Cardiac fibroblast (primary cell): ENCODE measurements around the gene ARHGEF28.

Experiments
- DNase-seq, 2 donors: peaks; one replicate each; pipeline versions ENCODE4 v3.0.0 to v3.0.0-alpha.2; 2010; ENCODE audit warnings: low read depth in 2 of 2
- H3K4me3 ChIP-seq, 2 donors: replicated peaks in 1 of 2; 1 replicate in 1 of 2; 2 replicates in 1 of 2; pipeline ENCODE4 v1.5.1; 2011; ENCODE audit warnings: low read depth in 2 of 2, low read length in 2 of 2, mild to moderate bottlenecking in 2 of 2, moderate library complexity in 1 of 2
- TF ChIP-seq, protein P1 (sequence below): IDR thresholded peaks from one replicate; pipeline ENCODE4 v1.5.1; 2011; ENCODE audit warnings: low read depth, mild to moderate bottlenecking, low read length, inconsistent platforms

ARHGEF28 gene

DNA sequence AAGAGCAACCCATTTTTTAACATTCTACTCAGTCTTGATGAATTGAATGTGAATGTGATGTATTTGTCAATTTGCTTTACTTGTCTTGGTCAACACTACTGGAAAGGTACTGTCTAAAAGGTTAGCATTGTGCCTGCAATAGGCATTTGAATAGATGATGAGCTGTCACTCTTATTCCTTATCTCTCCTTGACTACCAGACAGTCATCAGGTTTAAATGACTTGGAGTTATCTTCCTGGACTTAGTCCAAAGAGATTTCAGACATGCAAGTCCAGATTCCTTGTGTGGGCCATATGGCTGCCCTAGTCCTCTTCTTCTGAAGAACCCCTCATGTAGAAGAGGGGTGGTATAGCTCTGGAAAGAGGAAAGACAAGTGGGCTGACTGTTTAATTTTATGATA, 4.8 kb downstream of the ARHGEF28 start:
- no peak for DNase-seq
- H3K4me3 ChIP-seq, result no peak overlapping the region
- TF ChIP-seq, protein P1, sequence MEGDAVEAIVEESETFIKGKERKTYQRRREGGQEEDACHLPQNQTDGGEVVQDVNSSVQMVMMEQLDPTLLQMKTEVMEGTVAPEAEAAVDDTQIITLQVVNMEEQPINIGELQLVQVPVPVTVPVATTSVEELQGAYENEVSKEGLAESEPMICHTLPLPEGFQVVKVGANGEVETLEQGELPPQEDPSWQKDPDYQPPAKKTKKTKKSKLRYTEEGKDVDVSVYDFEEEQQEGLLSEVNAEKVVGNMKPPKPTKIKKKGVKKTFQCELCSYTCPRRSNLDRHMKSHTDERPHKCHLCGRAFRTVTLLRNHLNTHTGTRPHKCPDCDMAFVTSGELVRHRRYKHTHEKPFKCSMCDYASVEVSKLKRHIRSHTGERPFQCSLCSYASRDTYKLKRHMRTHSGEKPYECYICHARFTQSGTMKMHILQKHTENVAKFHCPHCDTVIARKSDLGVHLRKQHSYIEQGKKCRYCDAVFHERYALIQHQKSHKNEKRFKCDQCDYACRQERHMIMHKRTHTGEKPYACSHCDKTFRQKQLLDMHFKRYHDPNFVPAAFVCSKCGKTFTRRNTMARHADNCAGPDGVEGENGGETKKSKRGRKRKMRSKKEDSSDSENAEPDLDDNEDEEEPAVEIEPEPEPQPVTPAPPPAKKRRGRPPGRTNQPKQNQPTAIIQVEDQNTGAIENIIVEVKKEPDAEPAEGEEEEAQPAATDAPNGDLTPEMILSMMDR, result no peak

DNA sequence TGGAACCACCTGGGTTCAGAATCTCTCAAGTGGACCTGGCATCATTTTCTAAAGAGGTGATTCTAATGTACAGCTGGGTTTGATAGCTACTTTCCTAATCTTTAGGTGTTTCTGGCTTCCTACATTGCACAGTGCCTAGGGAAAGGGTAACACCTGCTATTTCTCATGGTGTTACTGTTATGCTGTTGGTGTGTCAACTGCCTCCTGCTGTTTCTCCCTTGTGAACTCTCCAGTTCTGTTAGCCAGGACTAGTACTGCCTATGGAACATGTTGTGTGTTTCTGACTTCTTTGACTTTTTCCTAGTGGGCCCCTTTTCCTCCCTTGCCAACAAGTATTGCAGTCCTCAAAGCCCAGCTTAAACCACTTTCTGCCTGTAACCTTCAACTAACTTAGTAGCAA, 5.5 kb downstream of the ARHGEF28 start:
- H3K4me3 ChIP-seq, result no peak overlapping the region
- TF ChIP-seq, protein P1, result no peak
- no peak for DNase-seq

DNA sequence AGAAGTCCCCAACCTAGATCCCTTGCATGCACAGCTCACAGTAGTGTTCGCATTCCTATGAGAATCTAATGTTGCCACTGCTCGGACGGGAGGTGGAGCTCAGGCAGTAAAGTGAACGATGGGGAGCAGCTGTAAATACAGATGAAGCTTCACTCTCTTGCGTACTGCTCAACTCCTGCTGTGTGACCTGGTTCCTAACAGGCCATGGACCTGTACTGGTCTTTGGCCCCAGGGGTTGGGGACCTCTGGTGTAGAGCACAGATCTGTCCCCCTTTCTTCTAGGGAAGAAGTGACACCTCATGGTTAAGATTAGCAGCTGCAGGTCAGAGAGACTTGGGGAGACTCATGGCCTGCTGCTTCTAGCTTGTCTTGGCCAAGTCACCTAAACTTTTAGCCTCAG, 7.1 kb downstream of the ARHGEF28 start:
- no peak for DNase-seq
- TF ChIP-seq, protein P1, result no peak

DNA sequence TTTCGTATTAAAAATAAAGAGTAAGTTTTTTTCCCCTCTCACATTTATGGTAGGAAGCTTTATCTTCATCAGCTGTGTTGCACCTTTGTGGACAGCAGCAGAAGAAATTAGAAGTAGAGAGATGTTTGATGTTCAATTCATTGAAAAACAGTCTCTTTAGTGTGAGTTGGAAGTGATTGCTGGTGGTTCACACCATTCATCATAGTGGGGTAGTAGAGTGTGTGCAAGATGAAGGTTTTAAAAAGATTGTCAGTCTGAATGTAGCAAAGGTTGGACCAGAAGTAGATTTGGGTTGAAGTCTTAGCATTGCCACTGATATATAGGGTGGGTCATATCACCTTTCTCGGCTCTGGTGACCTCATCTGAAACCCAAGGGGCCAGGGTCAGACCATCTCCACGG, 10.4 kb downstream of the ARHGEF28 start:
- DNase-seq, result no peak
- TF ChIP-seq, protein P1, result no peak

More for the DNA sequence above, 7.1 kb downstream of the ARHGEF28 start:
- H3K4me3 ChIP-seq, result no peak overlapping the region

DNA sequence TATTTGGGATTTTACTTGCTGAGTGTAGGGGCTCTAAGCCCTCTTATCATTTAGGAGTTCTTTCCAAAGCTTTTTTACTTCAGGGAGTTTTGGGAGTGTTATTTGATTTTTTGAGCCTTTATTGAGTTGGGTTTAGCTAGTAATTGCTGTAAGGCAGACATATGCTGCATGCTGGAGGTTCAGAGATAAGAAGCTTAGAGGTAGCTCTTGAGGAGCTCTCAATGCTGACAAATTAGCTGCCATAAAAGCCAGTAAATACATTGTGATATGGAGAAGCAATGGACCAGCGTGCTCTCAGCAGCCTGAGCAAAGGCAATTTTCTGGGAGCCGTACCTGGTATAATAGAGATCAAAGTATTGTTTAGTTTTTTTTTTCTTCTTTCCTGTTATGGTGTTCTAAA, 11.6 kb downstream of the ARHGEF28 start:
- H3K4me3 ChIP-seq, result no peak overlapping the region
- no peak for DNase-seq
- TF ChIP-seq, protein P1, result no peak

More for the DNA sequence above, 10.4 kb downstream of the ARHGEF28 start:
- no peak overlapping the region for H3K4me3 ChIP-seq

DNA sequence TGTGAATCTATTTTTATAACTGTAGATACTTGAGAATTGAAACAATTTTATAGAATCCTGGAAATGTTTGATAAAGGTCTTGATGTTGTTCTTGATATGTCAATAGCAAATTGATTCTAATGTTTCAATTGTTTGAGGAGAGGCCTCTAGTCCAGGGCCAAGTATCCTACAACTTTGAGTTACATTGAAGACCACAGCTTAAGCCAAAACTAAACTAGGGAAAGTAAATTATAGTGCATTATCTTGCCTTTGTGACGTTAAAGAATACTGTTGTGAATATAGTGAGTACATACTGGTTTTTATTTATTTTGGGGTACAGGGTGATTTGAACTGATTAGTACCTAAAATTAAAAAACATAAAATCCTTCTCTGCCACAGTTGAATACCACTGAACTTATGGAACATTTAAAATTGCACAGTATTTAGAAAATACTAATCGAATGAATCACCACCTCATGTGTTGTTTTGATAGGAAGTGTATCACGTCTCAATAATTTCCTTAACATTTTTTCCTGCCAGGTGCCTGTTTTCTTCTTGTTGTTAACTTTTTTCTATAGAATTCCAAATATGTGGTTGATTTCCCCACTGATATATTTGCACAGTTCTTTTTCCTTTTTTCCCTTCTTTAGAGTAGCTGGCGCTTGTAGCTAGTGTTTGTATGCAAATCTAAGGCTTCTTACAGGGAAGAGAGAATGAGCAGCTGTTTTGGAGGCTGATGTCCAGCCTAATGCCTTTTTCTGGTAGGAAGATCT, 12.5 kb downstream of the ARHGEF28 start:
- H3K4me3 ChIP-seq, result no peak overlapping the region
- peak; percentile 80 to 95 for DNase-seq
- TF ChIP-seq, protein P1, result no peak

DNA sequence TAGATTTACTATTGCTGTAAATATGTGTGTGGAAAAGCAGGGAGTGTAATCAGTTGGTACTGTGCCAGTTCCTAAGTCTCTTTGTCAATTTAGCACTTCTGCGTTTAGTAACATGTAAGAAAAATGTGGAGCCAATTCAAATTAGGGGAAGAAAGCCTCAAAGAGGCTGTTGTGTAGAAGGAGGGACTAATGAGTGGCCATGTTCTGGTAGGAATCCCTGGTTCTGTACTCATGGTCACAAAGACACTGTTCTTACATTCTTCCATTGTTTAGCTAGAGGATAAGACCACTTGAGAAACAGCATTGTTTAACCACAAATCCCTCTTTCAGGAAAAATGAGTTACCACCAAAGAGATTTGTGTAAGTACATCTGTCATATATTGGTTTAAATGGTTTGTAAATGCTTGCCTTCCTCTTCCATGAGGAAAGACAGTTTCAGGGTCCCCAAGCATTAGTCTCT, 14.9 kb downstream of the ARHGEF28 start:
- TF ChIP-seq, protein P1, result no peak
- no peak overlapping the region for H3K4me3 ChIP-seq
- peak; percentile 72 to 75 for DNase-seq
